Activated CD4-positive, alpha-beta memory T cell treated with anti-CD3 and anti-CD28 coated beads for 36 hours (primary cell): ENCODE measurements around the gene MEAK7. TPM values are rescaled to one million over a fixed set of nuclear protein-coding genes. Genes with fewer than 3 reads are reported as not detected.
A peak's percentile ranks its signal among the peaks of the same experiment; 100 is the strongest.

Source experiments
- CTCF ChIA-PET: fragments of 350-600 bp; sonication (Branson Sonifier 250); formaldehyde crosslinking; loops from one replicate; lab custom pipeline; 2021; ENCODE audit warnings: antibody characterized with exemption, inconsistent platforms; lab: Charles Lee
- POLR2A ChIA-PET: fragments of 350-600 bp; sonication (Branson Sonifier 250); formaldehyde crosslinking; loops from one replicate; lab custom pipeline; 2021; ENCODE audit warnings: antibody characterized with exemption; lab: Charles Lee
- DNase-seq: peaks from one replicate; pipeline ENCODE4 v3.0.0-alpha.2; 2020
- H3K27ac Mint-ChIP-seq: one replicate; pipeline ENCODE4 v1.8.0; 2021; ENCODE audit warnings: mixed read lengths
- H3K27me3 Mint-ChIP-seq: one replicate; pipeline ENCODE4 v1.8.0; 2021; ENCODE audit warnings: mixed read lengths
- H3K36me3 Mint-ChIP-seq: one replicate; pipeline ENCODE4 v1.8.0; 2021; ENCODE audit warnings: mixed read lengths
- H3K4me1 Mint-ChIP-seq: one replicate; pipeline ENCODE4 v1.8.0; 2021; ENCODE audit warnings: low read depth, mixed read lengths
- H3K4me3 Mint-ChIP-seq: one replicate; pipeline ENCODE4 v1.8.0; 2021; ENCODE audit warnings: mild to moderate bottlenecking, mixed read lengths
- H3K9me3 Mint-ChIP-seq: one replicate; pipeline ENCODE4 v1.8.0; 2021; ENCODE audit warnings: mixed read lengths
- intact Hi-C: fragments of 100-400 bp; cut with micrococcal nuclease; formaldehyde crosslinking; loops from one replicate; pipeline ENCODE4 v1.15.1; 2023
- total RNA-seq, 2 experiments: library from RNA; stranded (reverse); gene quantifications; one replicate each; pipeline ENCODE4 v1.2.3, GENCODE V29; 2021

The MEAK7 gene
- total RNA-seq, 2 experiments from 2014 or later: 12.9 to 13.6 TPM

DNA sequence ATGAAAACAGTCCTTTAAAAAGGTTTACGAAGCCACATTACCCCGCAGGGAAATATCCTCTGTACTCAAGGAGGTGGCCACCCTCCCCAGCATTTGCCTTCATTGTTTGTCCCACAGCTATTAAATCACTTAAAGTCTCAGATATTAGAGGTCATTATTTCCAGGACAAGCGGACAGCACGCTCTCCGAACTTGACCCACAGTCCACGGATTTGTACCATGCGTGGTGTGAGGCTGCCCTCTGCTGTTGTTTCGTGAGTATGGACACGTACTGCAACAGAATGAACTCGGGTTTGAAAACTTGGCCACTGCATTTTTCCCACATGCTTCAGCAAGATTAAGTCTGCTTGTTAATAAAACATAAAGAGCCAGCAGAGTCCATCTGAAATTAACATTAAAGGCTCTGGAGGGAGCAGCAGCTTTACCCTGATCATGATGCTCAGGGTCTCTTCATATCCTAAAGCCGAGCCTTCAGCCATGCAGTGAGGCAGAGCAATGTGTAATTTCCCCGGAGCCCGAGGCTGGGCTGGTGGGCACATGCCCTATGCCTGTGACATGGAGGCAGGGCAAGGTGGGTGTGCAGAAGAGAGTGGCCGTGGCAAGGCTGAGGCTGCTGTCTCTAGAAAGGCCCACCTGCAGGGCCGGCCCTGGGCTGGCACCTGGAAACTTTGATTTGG is 19.7 kb downstream of the MEAK7 start:
- ChIA-PET POLR2A (no interaction called here), CTCF (interaction anchor here (1.2 to 5.0 kb wide), 3 partner anchors 10 to 208 kb away, joined by 5 to 28 read pairs (median 5); no protein-coding TSS in a partner anchor)
- H3K36me3 Mint-ChIP-seq: peaks cover 2% of the 10 kb centered on the region
- intact Hi-C loops: no loop called here
- H3K27ac Mint-ChIP-seq: no peak overlapping the region
- H3K4me3 Mint-ChIP-seq: no peak overlapping the region
- no peaks in the 10 kb centered on the region for H3K27me3 Mint-ChIP-seq
- peak; percentile 23 for DNase-seq
- no peaks in the 10 kb centered on the region for H3K9me3 Mint-ChIP-seq
- no peaks in the 10 kb centered on the region for H3K4me1 Mint-ChIP-seq

DNA sequence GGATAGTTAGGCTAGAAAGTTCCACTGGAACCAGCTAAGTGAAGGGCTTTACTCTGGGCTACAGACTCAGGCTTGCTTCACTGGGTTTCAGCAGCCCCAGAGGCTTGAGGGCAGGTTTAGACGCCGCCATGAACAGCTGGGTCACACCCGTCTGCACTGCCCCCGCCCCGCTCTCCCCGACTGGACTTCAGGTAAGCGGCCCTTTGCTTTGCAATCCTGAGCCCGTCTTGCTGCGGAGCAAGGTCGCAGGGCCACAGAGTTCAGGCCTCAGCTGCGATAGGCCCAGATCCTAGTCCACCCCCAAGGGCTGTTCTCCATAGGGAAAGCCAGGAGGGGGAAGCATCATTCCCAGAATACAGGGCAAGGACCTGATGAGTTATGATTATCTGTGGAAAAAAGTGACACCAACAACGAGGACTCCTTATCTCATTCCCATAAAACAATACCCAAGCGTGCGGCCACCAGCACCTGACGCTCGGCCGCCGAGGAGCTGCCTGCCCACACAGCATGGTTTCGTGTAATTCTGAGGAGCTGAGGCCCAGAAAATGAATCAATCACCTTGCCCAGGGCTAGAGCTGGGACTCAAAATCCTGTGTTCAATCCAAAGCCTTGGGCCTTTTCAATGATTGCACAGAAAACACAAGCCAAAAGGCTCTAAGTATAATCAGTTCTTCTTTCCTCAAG is 20.4 kb downstream of the MEAK7 start:
- intact Hi-C loops: no loop called here
- ChIA-PET POLR2A (no interaction called here), CTCF (interaction anchor here (1.2 to 5.0 kb wide), 3 partner anchors 10 to 207 kb away, joined by 5 to 28 read pairs (median 5); no protein-coding TSS in a partner anchor)
- no peak overlapping the region for H3K27ac Mint-ChIP-seq
- H3K4me3 Mint-ChIP-seq: no peak overlapping the region
- H3K36me3 Mint-ChIP-seq: peaks cover 3% of the 10 kb centered on the region
- peaks cover 1% of the 10 kb centered on the region for H3K4me1 Mint-ChIP-seq
- no peak for DNase-seq
- no peaks in the 10 kb centered on the region for H3K27me3 Mint-ChIP-seq
- H3K9me3 Mint-ChIP-seq: no peaks in the 10 kb centered on the region

DNA sequence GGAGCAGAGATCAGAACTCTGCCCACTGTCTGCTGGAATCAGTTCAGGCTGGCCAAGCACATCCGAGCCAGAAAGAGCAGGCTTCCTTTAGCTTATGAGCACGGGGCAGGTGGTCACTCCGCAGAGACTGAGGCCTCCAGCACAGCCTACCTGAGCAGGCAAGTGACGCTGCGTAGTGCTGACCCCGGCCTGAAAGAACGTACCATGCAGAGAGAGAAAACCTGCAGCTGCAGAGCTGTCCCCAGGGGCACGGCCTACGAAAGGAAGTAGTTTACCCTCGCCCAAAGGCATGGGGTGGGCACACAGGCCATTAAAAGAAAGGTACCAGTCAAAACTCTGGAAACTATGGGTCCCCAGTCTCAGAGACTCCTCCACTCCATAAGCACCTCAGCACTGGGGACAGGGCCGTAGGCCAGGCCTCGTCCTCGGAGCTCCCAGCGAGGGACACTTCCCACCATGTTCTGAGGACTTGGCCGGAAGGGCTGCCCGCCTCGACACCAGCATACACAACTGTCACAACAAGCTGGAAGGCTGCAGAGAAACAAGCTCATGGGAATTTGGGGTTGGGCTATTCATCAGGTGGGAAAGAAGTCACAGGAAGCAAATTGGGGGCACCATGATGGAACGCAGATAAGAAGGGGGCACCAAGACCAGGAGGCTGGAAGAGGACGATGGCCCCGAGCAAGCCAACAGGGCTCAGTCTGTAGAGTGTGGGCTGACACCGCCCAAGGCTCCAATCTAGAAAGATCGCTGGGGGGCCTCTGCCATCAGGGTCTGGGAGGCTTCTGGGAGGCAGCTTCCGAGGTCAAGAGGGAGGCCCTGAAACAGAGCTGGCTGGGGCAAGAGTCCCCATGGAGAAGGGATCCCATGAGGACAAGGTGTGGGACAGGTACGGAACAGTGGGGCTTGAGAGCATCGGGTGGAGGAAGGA is 21.2 kb downstream of the MEAK7 start:
- no peaks in the 10 kb centered on the region for H3K9me3 Mint-ChIP-seq
- CTCF ChIA-PET: interaction anchor here (0.9 to 5.0 kb wide), 5 partner anchors 11 to 255 kb away, joined by 3 to 28 read pairs (median 5); no protein-coding TSS in a partner anchor
- POLR2A ChIA-PET: no interaction called here
- intact Hi-C loops: no loop called here
- H3K4me3 Mint-ChIP-seq: no peak overlapping the region
- no peaks in the 10 kb centered on the region for H3K27me3 Mint-ChIP-seq
- H3K4me1 Mint-ChIP-seq: peaks cover 7% of the 10 kb centered on the region
- H3K36me3 Mint-ChIP-seq: peaks cover 7% of the 10 kb centered on the region
- no peak for DNase-seq
- H3K27ac Mint-ChIP-seq: no peak overlapping the region

DNA sequence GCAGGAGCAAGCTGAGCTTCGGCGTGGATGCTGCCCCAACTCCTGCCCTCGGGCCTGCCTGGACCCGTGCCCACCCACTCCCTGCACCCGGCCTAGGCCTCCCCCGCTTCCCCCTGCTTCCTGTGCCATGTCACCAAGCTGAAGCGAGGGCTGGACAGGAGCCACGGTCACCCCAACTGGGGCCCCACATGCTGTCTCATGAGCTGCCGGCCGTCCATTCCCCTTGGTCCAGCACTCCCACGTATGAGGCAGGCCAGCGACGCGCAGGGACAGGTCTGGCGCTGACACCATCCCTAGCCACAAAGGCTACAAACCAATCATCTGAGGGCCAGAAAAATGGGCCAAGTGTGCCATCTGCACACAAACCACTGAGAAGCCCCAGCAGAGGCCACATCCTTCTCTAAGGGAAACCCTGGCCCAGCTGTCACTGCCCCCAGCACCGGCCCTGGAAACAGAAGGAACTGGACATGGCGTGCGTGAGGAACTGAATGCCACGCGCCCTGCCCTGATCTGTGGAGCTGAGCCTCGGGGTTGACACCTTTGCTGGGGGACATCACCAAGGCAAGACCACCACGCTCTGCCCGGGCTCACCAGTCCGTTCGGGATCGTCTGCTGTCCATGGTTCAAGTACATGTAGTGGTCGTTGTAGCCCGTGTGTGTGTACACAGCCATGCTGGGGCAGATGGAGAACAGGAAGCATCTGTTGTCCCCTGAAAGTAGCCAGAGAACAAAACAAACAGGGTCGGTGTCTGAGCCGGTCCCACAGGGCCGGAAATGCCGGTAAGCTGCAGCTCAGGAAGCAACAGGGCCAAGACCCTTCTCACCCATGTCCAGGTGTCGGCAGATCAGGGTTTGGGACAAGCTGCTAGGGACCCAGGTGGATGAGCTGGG is 22.2 kb downstream of the MEAK7 start:
- no peak overlapping the region for H3K27ac Mint-ChIP-seq
- no peaks in the 10 kb centered on the region for H3K27me3 Mint-ChIP-seq
- no peak overlapping the region for H3K4me3 Mint-ChIP-seq
- POLR2A ChIA-PET: no interaction called here
- CTCF ChIA-PET: interaction anchor here (0.9 to 5.0 kb wide), 4 partner anchors 11 to 256 kb away, joined by 3 to 28 read pairs (median 4); no protein-coding TSS in a partner anchor
- peaks cover 7% of the 10 kb centered on the region for H3K4me1 Mint-ChIP-seq
- H3K9me3 Mint-ChIP-seq: no peaks in the 10 kb centered on the region
- peaks cover 7% of the 10 kb centered on the region for H3K36me3 Mint-ChIP-seq
- intact Hi-C loops: no loop called here
- DNase-seq: no peak

DNA sequence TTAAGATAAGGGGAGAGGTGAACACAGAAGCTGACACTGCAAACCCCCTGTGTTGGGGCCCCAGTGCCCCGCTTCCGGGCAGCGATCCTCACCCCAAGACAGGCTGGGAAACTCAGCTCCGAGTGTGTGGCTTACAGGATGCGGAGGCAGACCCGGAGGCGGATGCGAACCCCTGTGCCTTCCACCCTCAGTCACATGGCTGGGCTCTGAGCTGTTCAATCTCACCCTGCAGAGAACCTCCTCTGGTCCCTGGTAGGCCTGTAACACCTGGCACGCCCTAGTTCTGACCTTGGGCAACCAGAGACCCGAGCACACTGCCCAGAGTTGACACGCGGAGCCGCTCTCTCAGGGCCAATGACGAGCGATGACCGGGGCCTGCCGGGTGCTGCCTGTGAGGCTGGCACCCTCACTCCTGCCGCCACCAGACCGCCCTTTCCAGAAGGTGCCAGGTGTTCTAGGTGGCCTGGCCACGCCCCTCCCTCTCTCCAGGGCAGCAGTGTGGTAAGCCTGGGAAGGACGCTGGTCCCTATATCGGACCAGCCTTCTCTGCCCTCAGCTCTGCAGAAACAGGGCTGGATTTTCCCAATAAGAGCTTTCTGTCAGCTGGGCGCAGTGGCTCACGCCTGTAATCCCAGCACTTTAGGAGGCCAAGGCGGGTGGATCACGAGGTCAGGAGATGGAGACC is 23.3 kb downstream of the MEAK7 start:
- intact Hi-C loops: no loop called here
- ChIA-PET POLR2A (no interaction called here), CTCF (interaction anchor here (1.0 to 5.0 kb wide), 2 partner anchors 12 to 204 kb away, joined by 4 to 28 read pairs; no protein-coding TSS in a partner anchor)
- Mint-ChIP-seq H3K4me3 (no peak overlapping the region), H3K27ac (no peak overlapping the region), H3K9me3 (no peaks in the 10 kb centered on the region), H3K4me1 (peaks cover 7% of the 10 kb centered on the region), H3K27me3 (no peaks in the 10 kb centered on the region), H3K36me3 (peaks cover 5% of the 10 kb centered on the region)
- DNase-seq: no peak

DNA sequence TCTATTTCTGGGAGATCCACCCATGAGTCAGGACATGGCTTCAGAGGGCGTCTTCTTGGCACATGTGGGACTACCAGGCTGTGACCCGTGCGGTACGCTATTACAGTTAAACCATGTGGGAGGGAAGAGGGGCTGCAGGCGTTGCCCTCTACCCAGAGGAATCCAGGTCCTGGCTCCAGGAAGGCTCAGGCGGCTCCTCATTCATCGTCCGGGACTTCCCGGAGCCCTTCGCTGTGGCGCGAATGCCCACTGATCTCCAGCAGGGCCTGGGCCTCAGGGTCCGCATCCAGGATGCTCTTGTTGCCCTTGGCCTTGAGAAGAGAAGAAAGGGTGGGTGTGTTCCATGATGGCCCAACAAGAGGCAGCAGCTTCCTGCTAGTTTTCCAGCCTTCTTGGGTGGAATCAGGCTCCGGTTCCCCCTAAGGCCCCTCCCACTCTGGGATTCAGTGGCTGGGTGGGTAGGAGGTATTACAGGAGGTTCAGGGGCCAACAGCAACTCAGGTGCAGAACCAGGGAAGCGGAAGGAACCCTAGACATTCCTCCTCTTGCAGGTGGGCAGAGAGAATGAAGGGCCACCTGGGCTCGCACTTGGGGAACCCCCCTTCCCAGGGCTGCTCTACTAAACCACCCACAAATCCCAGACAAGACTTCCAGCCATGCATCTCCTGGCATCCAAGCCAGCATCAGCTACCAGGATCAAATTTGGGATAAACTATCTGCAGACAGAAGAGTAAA is 24.6 kb downstream of the MEAK7 start:
- Mint-ChIP-seq H3K27me3 (no peaks in the 10 kb centered on the region), H3K9me3 (no peaks in the 10 kb centered on the region), H3K27ac (no peak overlapping the region), H3K4me3 (no peak overlapping the region), H3K36me3 (peaks cover 8% of the 10 kb centered on the region), H3K4me1 (peaks cover 7% of the 10 kb centered on the region)
- POLR2A ChIA-PET: no interaction called here
- intact Hi-C loops: no loop called here
- no peak for DNase-seq
- CTCF ChIA-PET: no interaction called here

DNA sequence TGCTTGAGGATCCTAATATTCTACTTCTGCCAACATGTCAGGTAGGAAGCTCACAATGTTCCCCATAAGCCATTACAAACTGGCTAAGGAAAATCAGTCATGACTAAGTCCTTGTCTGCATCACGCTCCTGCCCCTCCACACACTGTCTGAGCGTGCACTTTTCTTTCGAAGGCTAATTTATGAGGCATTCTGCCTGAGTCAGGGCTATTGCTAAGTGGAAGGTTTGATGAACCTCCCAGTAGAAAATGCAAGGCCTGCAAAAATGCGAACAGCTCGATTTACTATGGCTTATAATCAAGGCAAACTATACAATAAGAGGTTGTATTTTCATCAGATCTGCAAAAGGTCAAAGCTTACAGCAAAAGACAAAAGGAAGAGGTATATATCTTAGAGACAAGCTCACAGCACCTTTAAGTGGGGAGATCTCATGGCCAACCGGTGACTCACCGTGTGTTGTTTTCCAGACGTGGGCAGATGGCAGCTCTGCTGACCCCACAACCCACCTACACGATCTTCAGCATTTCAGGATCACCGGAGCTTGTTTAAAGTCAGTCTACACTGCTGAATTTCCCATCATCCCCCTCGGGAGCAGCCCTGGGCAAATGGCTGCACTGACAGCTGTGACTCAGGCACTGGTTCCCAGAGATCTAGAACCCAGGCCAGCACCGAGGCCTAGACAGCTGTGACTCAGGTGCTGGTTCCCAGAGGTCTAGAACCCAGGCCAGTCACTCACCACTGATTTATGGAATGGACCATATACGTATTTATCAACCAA is 26.1 kb downstream of the MEAK7 start:
- Mint-ChIP-seq H3K27ac (no peak overlapping the region), H3K4me3 (no peak overlapping the region), H3K4me1 (peaks cover 7% of the 10 kb centered on the region), H3K9me3 (no peaks in the 10 kb centered on the region), H3K27me3 (no peaks in the 10 kb centered on the region), H3K36me3 (peaks cover 8% of the 10 kb centered on the region)
- no peak for DNase-seq
- ChIA-PET POLR2A (no interaction called here), CTCF (interaction anchor here (1.3 to 1.6 kb wide), 2 partner anchors 11 to 32 kb away, joined by 3 read pairs; no protein-coding TSS in a partner anchor)
- intact Hi-C loops: no loop called here

DNA sequence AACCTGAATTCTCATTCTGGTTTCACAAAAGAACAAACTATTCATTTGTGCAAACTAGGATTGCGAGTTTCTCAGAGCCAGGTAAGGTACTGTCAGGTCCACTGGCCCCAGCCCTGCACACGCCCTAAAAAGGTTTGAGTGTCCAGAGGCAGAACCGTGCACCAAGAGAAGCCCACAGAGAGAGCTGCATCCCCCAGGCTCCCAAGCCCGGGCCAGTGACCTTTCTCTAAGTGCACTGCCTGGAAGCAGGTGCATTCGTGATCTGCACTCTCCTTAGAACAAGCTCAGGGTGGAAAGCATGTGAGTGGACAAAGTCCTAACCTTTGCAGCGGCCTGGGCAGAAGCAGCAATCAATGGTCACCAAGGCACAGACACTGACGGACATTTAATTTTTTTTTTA is 26.8 kb downstream of the MEAK7 start:
- H3K4me3 Mint-ChIP-seq: no peak overlapping the region
- H3K36me3 Mint-ChIP-seq: peaks cover 8% of the 10 kb centered on the region
- CTCF ChIA-PET: interaction anchor here (1.6 kb wide), 1 partner anchor 33 kb away, joined by 3 read pairs; no protein-coding TSS in a partner anchor
- H3K27me3 Mint-ChIP-seq: no peaks in the 10 kb centered on the region
- POLR2A ChIA-PET: no interaction called here
- peaks cover 7% of the 10 kb centered on the region for H3K4me1 Mint-ChIP-seq
- intact Hi-C loops: no loop called here
- H3K27ac Mint-ChIP-seq: no peak overlapping the region
- no peak for DNase-seq
- H3K9me3 Mint-ChIP-seq: no peaks in the 10 kb centered on the region

DNA sequence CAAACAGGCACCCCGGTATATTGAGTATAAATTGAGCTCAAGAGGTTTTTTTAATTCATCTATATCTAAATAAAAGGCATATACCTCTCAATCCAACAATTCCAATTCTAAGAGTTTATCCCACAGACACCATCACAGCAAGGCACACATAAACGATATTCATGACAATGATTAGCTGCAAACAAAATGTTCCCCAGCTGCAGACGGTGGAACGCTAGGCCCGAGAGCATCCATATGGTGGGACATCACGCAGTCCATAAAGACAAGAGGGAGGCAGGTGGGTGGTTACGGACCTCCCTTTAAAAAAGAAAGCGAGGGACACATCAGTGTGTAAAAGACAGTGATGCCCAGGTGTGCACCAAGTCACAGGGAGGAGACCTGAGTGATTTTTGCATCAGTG is 28.1 kb downstream of the MEAK7 start:
- Mint-ChIP-seq H3K27ac (no peak overlapping the region), H3K4me1 (peaks cover 7% of the 10 kb centered on the region), H3K4me3 (no peak overlapping the region), H3K27me3 (no peaks in the 10 kb centered on the region), H3K36me3 (peaks cover 15% of the 10 kb centered on the region), H3K9me3 (peaks cover 7% of the 10 kb centered on the region)
- ChIA-PET CTCF (interaction anchor here (0.7 kb wide), 1 partner anchor 262 kb away, joined by 3 read pairs; no protein-coding TSS in a partner anchor), POLR2A (no interaction called here)
- DNase-seq: no peak
- intact Hi-C loops: no loop called here
